Nephron (organoid): ENCODE results near the gene PRKCH.
A peak's percentile ranks its signal among the peaks of the same experiment; 100 is the strongest.

Experiments
- H3K27ac Mint-ChIP-seq, 3 experiments: 2 replicates each; pipeline ENCODE4 v1.8.0; 2020; ENCODE audit warnings: mixed read lengths in 3 of 3, mild to moderate bottlenecking in 2 of 3, moderate library complexity in 1 of 3
- H3K27me3 Mint-ChIP-seq: 2 replicates; pipeline ENCODE4 v1.8.0; 2021; ENCODE audit warnings: low read depth, mild to moderate bottlenecking, moderate library complexity, mixed read lengths
- H3K36me3 Mint-ChIP-seq: 2 replicates; pipeline ENCODE4 v1.8.0; 2020; ENCODE audit warnings: low read depth, mixed read lengths
- H3K4me1 Mint-ChIP-seq: 2 replicates; pipeline ENCODE4 v1.8.0; 2020; ENCODE audit warnings: mixed read lengths
- H3K4me3 Mint-ChIP-seq, 3 experiments: 2 replicates each; pipeline ENCODE4 v1.8.0; 2020; ENCODE audit warnings: mild to moderate bottlenecking in 3 of 3, mixed read lengths in 3 of 3, moderate library complexity in 2 of 3
- H3K9me3 Mint-ChIP-seq: 2 replicates; pipeline ENCODE4 v1.8.0; 2020; ENCODE audit warnings: mixed read lengths
- TF ChIP-seq, protein P1 (sequence below), 3 experiments: fragments of 200-600 bp; sonication (generic); IDR thresholded peaks; one replicate each; pipeline ENCODE4 v1.5.0; 2021; ENCODE audit warnings: antibody characterized with exemption in 3 of 3; ENCODE audit not compliant: unreplicated experiment in 3 of 3

PRKCH gene

GRCh38 chr14:61538464-61539022 lies 217.2 kb downstream of the PRKCH start:
- H3K4me1 Mint-ChIP-seq, result peaks cover 47% of the 10 kb centered on the region
- no peaks in the 10 kb centered on the region for H3K36me3 Mint-ChIP-seq
- TF ChIP-seq, protein P1, sequence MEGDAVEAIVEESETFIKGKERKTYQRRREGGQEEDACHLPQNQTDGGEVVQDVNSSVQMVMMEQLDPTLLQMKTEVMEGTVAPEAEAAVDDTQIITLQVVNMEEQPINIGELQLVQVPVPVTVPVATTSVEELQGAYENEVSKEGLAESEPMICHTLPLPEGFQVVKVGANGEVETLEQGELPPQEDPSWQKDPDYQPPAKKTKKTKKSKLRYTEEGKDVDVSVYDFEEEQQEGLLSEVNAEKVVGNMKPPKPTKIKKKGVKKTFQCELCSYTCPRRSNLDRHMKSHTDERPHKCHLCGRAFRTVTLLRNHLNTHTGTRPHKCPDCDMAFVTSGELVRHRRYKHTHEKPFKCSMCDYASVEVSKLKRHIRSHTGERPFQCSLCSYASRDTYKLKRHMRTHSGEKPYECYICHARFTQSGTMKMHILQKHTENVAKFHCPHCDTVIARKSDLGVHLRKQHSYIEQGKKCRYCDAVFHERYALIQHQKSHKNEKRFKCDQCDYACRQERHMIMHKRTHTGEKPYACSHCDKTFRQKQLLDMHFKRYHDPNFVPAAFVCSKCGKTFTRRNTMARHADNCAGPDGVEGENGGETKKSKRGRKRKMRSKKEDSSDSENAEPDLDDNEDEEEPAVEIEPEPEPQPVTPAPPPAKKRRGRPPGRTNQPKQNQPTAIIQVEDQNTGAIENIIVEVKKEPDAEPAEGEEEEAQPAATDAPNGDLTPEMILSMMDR (IDR thresholded peaks at IDR 0.05; ENCODE audit: unreplicated experiment in 3 of 3), result no peak
- no peak overlapping the region for H3K4me3 Mint-ChIP-seq
- H3K9me3 Mint-ChIP-seq, result no peaks in the 10 kb centered on the region
- no peak overlapping the region for H3K27ac Mint-ChIP-seq
- no peaks in the 10 kb centered on the region for H3K27me3 Mint-ChIP-seq

- no peaks in the 10 kb centered on the region for H3K36me3 Mint-ChIP-seq
- H3K4me3 Mint-ChIP-seq, result no peak overlapping the region
- H3K27me3 Mint-ChIP-seq, result no peaks in the 10 kb centered on the region
- H3K27ac Mint-ChIP-seq, result no peak overlapping the region
- H3K4me1 Mint-ChIP-seq, result peaks cover 56% of the 10 kb centered on the region
- no peaks in the 10 kb centered on the region for H3K9me3 Mint-ChIP-seq
- TF ChIP-seq, protein P1 (IDR thresholded peaks at IDR 0.05; ENCODE audit: unreplicated experiment in 3 of 3), result no peak
Measured at GRCh38 chr14:61539631-61540030, 218.3 kb downstream of the PRKCH start.

DNA sequence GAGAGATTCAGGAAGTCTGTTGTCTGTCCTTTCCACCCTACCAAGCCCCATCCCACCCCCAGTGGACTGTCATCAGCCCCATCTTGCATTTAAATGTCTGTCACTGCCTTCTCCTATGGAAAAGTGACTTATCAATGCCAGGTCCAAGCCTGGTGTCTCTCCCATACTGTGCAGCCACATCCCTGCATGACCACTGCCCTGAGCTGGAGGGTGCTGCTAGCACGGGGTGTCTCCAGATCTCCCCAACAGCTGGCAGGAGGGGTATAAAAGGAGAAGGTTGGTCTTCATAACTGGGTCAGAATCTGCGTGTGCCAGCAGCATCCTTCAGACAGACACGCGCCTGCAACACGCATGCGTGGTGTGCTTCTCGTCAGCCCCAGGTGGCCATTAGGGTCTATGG lies 219.6 kb downstream of the PRKCH start:
- TF ChIP-seq, protein P1 (IDR thresholded peaks at IDR 0.05; ENCODE audit: unreplicated experiment in 3 of 3), result no peak
- Mint-ChIP-seq H3K9me3 (no peaks in the 10 kb centered on the region), H3K27ac (no peak overlapping the region), H3K4me1 (peaks cover 58% of the 10 kb centered on the region), H3K4me3 (no peak overlapping the region), H3K27me3 (no peaks in the 10 kb centered on the region), H3K36me3 (no peaks in the 10 kb centered on the region)

- Mint-ChIP-seq H3K4me3 (no peak overlapping the region), H3K4me1 (peaks cover 55% of the 10 kb centered on the region), H3K9me3 (no peaks in the 10 kb centered on the region), H3K27ac (peak overlapping the region; percentile 57 to 71 (median 58)), H3K27me3 (no peaks in the 10 kb centered on the region), H3K36me3 (no peaks in the 10 kb centered on the region)
- TF ChIP-seq, protein P1 (IDR thresholded peaks at IDR 0.05; ENCODE audit: unreplicated experiment in 3 of 3), result no peak
Measured at GRCh38 chr14:61542848-61543790, 221.7 kb downstream of the PRKCH start.

DNA sequence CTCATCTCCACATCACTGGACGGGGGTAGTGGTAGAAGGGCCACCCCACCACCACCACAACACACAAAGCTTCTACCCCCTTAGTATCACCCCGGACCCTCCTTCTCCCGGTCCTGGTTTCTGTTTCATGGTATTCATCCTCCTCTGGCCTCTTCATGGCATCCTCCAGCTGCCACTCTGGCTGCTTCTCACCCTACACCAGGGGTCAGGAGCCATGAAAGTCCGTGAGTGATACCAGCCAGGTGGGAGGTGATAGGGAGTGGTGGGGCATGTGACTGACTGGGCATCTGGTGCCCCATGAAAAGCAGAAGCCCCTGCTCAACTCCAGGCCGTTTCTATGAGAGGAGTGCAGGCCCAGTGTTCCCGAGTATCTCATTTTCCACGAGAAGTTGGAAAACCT lies 222.6 kb downstream of the PRKCH start:
- Mint-ChIP-seq H3K4me1 (peaks cover 46% of the 10 kb centered on the region), H3K27me3 (no peaks in the 10 kb centered on the region), H3K36me3 (no peaks in the 10 kb centered on the region), H3K27ac (peak overlapping the region in 1 of 3 experiments; percentile 71), H3K9me3 (no peaks in the 10 kb centered on the region), H3K4me3 (no peak overlapping the region)
- TF ChIP-seq, protein P1 (IDR thresholded peaks at IDR 0.05; ENCODE audit: unreplicated experiment in 3 of 3), result no peak
